NCI-H2107 (cell line): Measurements from ENCODE around the gene RXFP4.
"Not testable (repeated sequence)": the region's sequence is repeated elsewhere in the genome, so short reads cannot be mapped to it uniquely, and the experiment has no call there.

ENCODE experiments used
- DNase-seq: peaks from one replicate; lab custom pipeline; 2025; lab: John Stamatoyannopoulos, UW

The RXFP4 gene

DNA sequence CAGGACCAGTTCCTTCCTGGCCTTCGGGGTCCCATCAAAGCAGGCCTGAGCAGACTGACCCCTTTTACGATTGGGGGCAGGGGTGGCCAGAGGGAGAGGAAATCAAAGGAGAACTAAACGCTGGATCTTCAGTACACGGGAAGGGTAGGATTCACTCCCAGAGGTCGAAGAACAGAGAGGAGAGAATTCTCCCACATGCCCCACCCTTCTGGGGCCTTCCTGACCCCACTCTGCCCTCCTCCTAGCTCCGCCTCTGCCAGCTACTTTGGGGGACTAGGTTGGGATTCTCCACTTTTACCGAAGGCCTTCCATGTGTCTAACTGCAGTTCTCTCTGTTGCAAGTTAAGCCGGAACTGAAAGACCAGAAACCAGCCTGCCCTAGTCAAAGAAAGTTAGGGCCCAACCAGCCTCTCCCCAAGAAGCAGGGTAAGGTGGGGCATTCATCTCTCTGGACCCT lies 37.6 kb downstream of the RXFP4 start:
- no peak for DNase-seq

DNA sequence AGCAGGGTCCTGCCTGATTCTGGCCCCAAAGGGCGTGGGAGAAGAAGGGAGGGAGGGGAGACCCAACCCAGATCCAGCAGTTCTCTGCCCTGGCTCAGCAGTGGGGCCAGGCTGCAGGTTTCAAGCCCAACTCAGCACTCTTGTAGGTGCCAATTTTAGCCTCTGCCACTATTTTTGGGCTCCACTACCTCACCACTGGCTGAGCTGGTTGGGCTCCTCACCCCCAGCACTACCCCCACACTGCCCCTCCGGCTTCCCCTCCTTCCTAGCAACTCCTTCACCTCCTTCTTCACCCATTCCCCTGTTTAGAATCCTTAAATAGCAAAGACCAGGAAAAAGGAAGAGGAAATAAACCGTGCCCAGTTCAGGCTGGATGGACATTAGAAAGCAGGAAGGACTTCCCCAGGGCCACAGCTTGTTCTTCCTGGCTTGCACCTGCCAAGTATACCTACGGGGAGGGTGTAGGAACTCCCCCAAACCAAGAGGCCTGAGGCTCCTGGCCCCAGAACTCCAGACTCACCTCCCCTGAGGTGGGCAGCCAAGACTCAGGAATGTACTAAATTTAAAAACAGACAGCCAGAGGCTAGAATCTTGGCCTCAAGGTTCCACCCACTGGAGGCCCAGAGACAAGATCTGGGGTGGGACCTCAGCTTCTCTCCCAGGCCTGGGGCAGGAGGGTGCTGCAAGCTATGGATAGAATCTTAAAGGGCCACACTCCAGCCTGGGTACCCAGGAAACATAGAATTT lies 38.3 kb downstream of the RXFP4 start:
- no peak for DNase-seq

DNA sequence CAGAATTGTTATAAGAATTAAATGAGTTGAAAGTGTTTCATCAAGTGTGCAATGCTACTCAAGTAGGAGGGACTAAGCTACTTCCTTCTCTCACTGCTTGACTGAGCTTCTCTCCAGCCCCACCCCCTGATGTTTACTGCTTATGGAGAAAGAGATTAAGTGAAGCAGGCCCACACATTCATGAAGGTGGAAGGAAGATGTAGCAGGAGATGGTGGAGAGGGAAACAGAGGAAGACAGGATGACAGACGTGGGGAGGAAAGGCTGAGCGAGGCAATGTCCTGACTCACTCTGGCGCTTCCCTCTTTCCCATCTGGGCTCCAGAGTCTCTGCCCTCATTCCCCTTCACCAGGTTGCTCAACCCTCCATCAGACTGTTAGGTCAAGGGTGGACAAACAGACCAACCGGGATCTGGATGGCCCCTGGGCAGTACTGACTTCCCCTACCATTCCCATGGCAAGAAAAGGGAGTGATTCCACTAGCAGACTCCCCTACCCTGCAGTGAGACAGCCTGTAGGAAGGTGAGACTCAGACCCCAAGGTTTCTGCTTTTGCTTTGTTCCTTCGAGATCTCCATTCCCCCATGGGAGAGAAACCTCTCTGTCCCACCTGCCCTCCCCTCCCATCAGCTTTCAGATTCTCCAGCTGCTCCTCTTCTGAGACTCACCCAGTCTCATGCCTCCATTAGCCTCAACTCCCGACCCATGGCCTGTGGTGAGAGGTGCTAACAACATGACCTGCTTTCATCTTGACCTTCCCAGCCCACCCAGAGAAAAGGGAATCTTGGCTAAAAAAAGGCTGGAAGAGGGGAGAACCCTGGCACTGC lies 40.0 kb downstream of the RXFP4 start:
- DNase-seq = no peak

DNA sequence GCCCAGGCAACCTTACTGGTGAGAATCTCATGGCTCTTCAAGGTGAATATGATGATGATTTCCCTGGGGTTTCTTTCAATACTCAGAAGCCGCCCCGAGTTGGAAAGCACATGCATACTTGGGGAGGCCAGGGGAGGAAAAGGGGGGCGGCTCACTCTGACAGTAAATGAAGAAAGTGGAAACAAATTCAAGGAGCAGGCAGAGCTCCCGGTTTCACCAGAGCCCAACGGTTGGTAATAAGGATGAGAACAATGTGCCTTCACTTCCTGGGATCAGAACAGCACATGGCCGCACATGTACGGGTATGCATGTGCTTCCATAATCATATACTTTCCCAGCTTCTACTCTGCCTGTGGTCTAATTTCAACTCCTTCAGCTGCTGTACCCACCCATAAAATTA lies 40.7 kb downstream of the RXFP4 start:
- DNase-seq = no peak

DNA sequence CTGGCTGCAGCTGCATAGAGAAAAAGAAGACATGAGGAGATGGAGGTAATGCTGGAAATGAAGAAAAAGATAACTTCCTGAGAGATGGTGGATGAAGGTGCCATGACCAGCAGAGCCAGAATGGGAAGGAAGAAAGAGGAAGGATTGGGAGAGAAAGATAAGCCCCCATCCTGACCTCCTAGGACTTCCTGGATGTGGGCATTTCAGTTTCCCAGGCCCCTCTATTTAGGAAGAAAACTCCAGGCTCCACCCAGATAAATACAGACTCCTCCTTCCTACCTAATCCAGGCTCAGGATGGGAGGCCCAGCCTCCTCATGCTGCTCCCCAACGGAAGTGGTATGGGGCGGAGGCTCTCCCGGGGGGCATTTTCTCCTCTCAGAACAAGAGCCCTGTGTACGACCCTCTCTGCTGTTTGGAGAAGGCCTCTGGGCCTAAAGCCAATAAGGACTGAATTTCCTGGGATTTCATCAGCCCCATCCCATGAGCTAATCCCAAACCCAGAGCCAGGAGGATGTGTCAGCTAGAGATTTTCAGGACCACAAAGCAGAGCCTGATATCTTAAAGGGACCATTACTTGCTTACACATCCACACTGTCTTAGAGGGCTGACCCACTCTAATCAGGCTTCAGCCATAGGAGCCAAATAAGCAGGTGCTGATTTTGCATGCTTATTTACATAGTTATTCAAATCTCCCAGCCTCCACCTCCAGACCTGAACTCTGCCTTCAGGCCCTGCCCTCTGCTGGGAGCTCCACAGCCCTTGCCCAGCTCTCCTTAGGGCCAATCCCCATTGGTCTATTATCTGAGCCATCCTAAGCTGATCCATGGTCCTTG lies 42.0 kb downstream of the RXFP4 start:
- DNase-seq = peak; percentile 85

DNA sequence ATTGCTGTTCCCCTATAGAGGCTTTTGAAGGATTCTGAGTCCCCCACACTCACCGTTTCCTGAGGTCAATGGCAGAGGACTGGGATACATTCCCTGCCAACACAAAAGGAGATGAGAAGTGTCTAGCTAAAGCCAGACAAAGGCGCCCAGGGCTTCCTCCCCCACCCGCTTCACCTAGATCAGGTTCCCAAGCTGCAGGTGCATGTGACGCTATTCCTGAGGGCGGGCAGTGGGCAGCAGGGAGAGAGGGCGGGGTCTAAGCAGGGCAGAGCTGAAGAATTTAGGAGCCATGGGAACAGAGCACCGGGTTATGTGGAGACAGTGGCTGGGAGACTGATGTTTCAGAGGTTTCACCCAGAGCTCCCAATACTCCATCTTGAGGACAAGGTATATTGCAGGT lies 42.9 kb downstream of the RXFP4 start:
- DNase-seq = peak; percentile 92

DNA sequence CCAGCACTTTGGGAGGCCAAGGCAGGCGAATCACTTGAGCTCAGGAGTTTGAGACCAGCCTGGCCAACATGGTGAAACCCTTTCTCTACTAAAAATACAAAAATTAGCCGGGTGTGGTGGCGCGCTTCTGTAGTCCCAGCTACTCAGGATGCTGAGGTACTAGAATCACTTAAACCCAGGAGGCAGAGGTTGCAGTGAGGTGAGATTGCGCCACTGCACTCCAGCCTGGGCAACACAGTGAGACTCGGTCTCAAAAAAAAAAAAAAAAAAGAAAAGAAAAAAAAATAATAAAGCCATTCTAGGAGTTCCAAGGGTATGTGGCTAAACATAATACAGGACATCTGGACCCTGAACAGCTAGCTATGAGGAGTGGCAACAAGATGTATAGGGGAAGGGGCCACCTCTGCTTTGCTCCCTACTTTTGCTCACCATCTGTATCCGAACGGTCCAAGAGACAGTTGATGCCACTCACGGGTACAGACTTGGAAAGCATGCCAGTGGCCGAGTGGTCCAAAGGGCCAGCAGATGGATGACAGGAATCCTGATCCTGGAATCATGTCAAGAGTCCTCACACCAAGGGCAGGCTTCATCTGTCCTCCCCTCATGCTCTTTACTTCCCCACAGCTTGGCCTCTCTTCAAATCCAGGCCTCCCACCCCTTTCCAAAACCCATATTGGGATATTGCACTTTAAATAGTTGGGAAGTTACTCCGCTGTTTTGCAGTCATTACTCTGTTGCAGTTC lies 43.6 kb downstream of the RXFP4 start:
- not testable (repeated sequence) for DNase-seq

DNA sequence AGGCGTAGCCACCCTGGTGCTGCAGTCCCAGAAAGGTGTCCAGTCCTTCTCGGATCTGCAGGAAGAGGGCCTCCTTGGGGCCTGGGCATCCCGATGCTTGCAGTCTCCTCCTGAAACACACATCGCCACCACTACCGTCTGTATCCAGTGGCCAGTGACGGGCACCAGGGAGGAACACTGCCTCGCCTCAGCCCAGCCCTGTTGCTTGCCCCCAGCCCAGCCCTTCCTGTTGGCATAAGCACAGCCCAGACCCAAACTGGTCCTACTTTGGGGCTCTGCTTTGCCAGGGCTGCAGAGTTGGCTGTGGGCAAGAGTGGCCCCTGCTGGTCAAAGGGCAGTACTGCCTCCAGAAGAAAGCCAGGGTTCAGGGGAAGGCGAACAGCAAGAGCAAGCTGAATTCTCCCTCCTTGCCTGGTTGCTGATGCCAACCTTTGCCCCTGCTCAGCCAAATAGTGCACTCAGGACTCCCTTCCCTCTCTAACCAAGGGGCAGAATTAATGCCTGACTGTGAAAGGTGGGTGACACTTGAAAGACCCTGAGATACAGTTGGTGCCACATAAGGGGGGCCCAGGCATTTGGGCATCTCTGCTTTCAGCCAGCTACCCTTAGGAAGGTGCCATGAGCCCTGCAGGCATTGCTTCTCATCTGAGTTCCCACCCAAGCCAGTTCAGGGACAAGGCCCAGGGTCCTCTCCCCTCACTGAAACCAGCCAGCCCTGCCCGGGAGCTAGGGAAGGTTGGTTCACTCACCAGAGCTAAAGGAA lies 48.0 kb downstream of the RXFP4 start:
- DNase-seq = peak; percentile 61

DNA sequence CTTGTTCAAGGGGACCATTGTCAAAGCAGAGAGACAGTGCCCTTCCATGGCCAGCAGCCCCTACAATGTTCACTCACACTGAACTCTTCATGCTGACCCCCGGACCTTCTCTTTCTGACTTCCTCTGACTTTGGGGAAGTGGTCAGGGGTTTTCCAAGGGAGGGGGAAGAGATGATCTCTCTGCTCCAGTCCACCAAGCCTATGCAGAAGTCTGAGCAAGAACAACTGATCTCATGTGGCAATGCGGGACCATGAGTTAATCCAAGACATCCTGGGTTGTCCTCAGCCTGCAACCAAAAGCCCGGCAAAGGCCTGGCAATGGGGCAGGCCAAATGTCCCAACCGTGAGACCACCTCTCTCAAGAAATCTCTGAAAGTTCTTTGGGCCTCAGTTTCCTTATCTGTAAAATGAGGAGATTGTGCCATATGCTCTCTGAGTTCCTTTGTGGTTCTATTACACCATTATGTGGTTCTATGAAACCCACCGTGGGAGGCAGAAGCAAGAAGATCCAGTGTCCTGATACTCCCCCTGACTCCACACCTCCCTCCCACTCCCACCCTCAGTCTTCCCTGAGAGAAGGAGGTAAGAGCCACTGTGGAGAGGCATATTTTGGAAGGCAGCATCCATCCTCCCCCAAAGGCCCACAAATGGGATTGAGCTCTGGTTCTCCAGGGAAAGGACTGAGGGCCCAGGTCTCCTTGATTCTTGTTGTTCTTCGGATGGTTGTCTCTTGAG lies 48.7 kb downstream of the RXFP4 start:
- no peak for DNase-seq
